Loucy (cell line): ENCODE measurements around the gene LRRC10.
"Not testable (repeated sequence)": the region's sequence is repeated elsewhere in the genome, so short reads cannot be mapped to it uniquely, and the experiment has no call there.

Source experiments
- H2AFZ ChIP-seq: fragments of 200-600 bp; sonication (generic); 2 replicates; pipeline ENCODE4 v1.6.0; 2016; ENCODE audit warnings: antibody characterized with exemption, mild to moderate bottlenecking, low read length, moderate library complexity
- H3F3A ChIP-seq: fragments of 200-600 bp; 2 replicates; pipeline ENCODE4 v1.6.0; 2016; ENCODE audit warnings: antibody characterized with exemption, low read depth, mild to moderate bottlenecking
- H3K27me3 ChIP-seq: fragments of 200-600 bp; sonication (generic); 2 replicates; pipeline ENCODE4 v1.6.1; 2014; ENCODE audit warnings: low read length, mild to moderate bottlenecking; ENCODE audit not compliant: insufficient read depth, poor library complexity, severe bottlenecking
- H3K36me3 ChIP-seq: fragments of 200-600 bp; sonication (generic); 2 replicates; pipeline ENCODE4 v1.6.1; 2016; ENCODE audit warnings: low read length; ENCODE audit not compliant: insufficient read depth
- H3K4me1 ChIP-seq: fragments of 200-600 bp; sonication (generic); 2 replicates; pipeline ENCODE4 v1.5.1; 2014; ENCODE audit warnings: low read length, mild to moderate bottlenecking; ENCODE audit not compliant: insufficient read depth, poor library complexity, severe bottlenecking
- H3K4me2 ChIP-seq: fragments of 200-600 bp; sonication (generic); 2 replicates; pipeline ENCODE4 v1.6.0; 2014; ENCODE audit warnings: antibody characterized with exemption, low read length, low read depth, mild to moderate bottlenecking; ENCODE audit not compliant: poor library complexity, severe bottlenecking
- H3K4me3 ChIP-seq: fragments of 200-600 bp; sonication (generic); 2 replicates; pipeline ENCODE4 v1.5.1; 2014; ENCODE audit warnings: low read length, mild to moderate bottlenecking, mixed read lengths; ENCODE audit not compliant: poor library complexity, severe bottlenecking
- H3K79me2 ChIP-seq: fragments of 200-600 bp; sonication (generic); 2 replicates; pipeline ENCODE4 v1.6.1; 2014; ENCODE audit warnings: low read length; ENCODE audit not compliant: insufficient read depth
- H3K9ac ChIP-seq: fragments of 200-600 bp; sonication (generic); 2 replicates; pipeline ENCODE4 v1.6.0; 2014; ENCODE audit warnings: mild to moderate bottlenecking, low read depth, low read length, moderate library complexity; ENCODE audit not compliant: poor library complexity, severe bottlenecking
- H3K9me2 ChIP-seq: fragments of 200-600 bp; sonication (generic); replicated peaks from 2 replicates; pipeline ENCODE4 v1.6.1; 2016; ENCODE audit warnings: low read depth, low read length, mixed read lengths
- H3K9me3 ChIP-seq: fragments of 200-600 bp; sonication (generic); 2 replicates; pipeline ENCODE4 v1.6.1; 2014; ENCODE audit warnings: mild to moderate bottlenecking, antibody characterized with exemption, low read length, low read depth; ENCODE audit not compliant: insufficient read depth
- H4K20me1 ChIP-seq: fragments of 200-600 bp; sonication (generic); 2 replicates; pipeline ENCODE4 v1.6.0; 2014; ENCODE audit warnings: antibody characterized with exemption, low read length, mild to moderate bottlenecking; ENCODE audit not compliant: insufficient read depth, poor library complexity, severe bottlenecking
- CTCF ChIP-seq: fragments of 200-600 bp; sonication (generic); conservative IDR thresholded peaks from 2 replicates; pipeline ENCODE4 v1.5.1; 2014; ENCODE audit warnings: mild to moderate bottlenecking, antibody characterized with exemption, low read length
- EZH2phosphoT487 ChIP-seq: fragments of 200-600 bp; IDR thresholded peaks from 2 replicates; pipeline ENCODE4 v1.6.1; 2018; ENCODE audit warnings: antibody characterized with exemption, mild to moderate bottlenecking, moderate library complexity, borderline replicate concordance

The LRRC10 gene

GRCh38 chr12:69613351-69613750, 2.6 kb upstream of the LRRC10 start:
- Histone ChIP-seq H2AFZ (no peak overlapping the region), H3K9me3 (no peaks in the 10 kb centered on the region), H3K36me3 (no peaks in the 10 kb centered on the region), H3K79me2 (no peaks in the 10 kb centered on the region), H3K4me2 (no peak overlapping the region), H3F3A (no peaks in the 10 kb centered on the region), H3K27me3 (no peaks in the 10 kb centered on the region), H3K9me2 (no peaks in the 10 kb centered on the region), H3K4me3 (no peak overlapping the region), H3K4me1 (no peaks in the 10 kb centered on the region), H4K20me1 (no peaks in the 10 kb centered on the region), H3K9ac (no peak overlapping the region)
- TF ChIP-seq EZH2phosphoT487, result no peak
- no peak for TF ChIP-seq CTCF

GRCh38 chr12:69610126-69610525, 581 bp downstream of the LRRC10 start:
- H3K36me3 ChIP-seq, result no peaks in the 10 kb centered on the region
- no peaks in the 10 kb centered on the region for H3K9me3 ChIP-seq
- no peak overlapping the region for H3K4me2 ChIP-seq
- H3K79me2 ChIP-seq, result no peaks in the 10 kb centered on the region
- H3K9me2 ChIP-seq, result no peaks in the 10 kb centered on the region
- H3K9ac ChIP-seq, result no peak overlapping the region
- no peak overlapping the region for H3K4me3 ChIP-seq
- H3K4me1 ChIP-seq, result peaks cover 4% of the 10 kb centered on the region
- no peaks in the 10 kb centered on the region for H4K20me1 ChIP-seq
- H3K27me3 ChIP-seq, result no peaks in the 10 kb centered on the region
- H2AFZ ChIP-seq, result no peak overlapping the region
- no peaks in the 10 kb centered on the region for H3F3A ChIP-seq
- TF ChIP-seq EZH2phosphoT487 (no peak), CTCF (no peak)

- no peaks in the 10 kb centered on the region for H4K20me1 ChIP-seq
- no peak overlapping the region for H3K9ac ChIP-seq
- H3K79me2 ChIP-seq, result no peaks in the 10 kb centered on the region
- H3K9me3 ChIP-seq, result no peaks in the 10 kb centered on the region
- no peak overlapping the region for H3K4me2 ChIP-seq
- peaks cover 5% of the 10 kb centered on the region; the same call in 1 of the 2 replicates for H3K36me3 ChIP-seq
- H3K27me3 ChIP-seq, result no peaks in the 10 kb centered on the region
- H2AFZ ChIP-seq, result no peak overlapping the region
- no peaks in the 10 kb centered on the region for H3K9me2 ChIP-seq
- TF ChIP-seq EZH2phosphoT487, result no peak
- no peak for TF ChIP-seq CTCF
- no peaks in the 10 kb centered on the region for H3F3A ChIP-seq
- no peak overlapping the region for H3K4me3 ChIP-seq
- peaks cover 4% of the 10 kb centered on the region for H3K4me1 ChIP-seq
These were observed 2.6 kb downstream of the LRRC10 start for GRCh38 chr12:69608114-69608513.

- H3K79me2 ChIP-seq, H2AFZ ChIP-seq, H3K27me3 ChIP-seq, H3K4me1 ChIP-seq, H3F3A ChIP-seq, H3K9me3 ChIP-seq, H3K9me2 ChIP-seq, H3K9ac ChIP-seq, H3K4me3 ChIP-seq, H3K4me2 ChIP-seq, H4K20me1 ChIP-seq: not testable (repeated sequence)
- H3K36me3 ChIP-seq, result peaks cover 41% of the 10 kb centered on the region
These were observed 6.4 kb downstream of the LRRC10 start for GRCh38 chr12:69604275-69604674.

GRCh38 chr12:69603556-69603955, 7.2 kb downstream of the LRRC10 start:
- not testable (repeated sequence) for H3F3A ChIP-seq, H3K4me2 ChIP-seq, H3K9me3 ChIP-seq, H3K79me2 ChIP-seq, H2AFZ ChIP-seq, H3K27me3 ChIP-seq, H3K9ac ChIP-seq, H3K4me1 ChIP-seq, H3K4me3 ChIP-seq, H3K9me2 ChIP-seq, H4K20me1 ChIP-seq
- peaks cover 48% of the 10 kb centered on the region for H3K36me3 ChIP-seq
